MM.1S (cell line): ENCODE data around the gene GJB6.

Experiments
- DNase-seq: peaks from one replicate; pipeline ENCODE4 v3.0.0-alpha.2; 2015
- H2AFZ ChIP-seq: fragments of 300-600 bp; sonication (generic); 2 replicates; pipeline ENCODE4 v1.6.0; 2016; ENCODE audit warnings: antibody characterized with exemption, low read length
- H3F3A ChIP-seq: fragments of 300-600 bp; sonication (generic); 2 replicates; pipeline ENCODE4 v1.6.1; 2016; ENCODE audit warnings: mild to moderate bottlenecking, antibody characterized with exemption, low read length, moderate library complexity, mixed read lengths; ENCODE audit not compliant: insufficient read depth
- H3K27ac ChIP-seq: fragments of 300-600 bp; sonication (generic); 2 replicates; pipeline ENCODE4 v1.5.1; 2016; ENCODE audit warnings: mild to moderate bottlenecking, low read length
- H3K27me3 ChIP-seq: fragments of 300-600 bp; sonication (generic); replicated peaks from 2 replicates; pipeline ENCODE4 v1.6.0; 2016; ENCODE audit warnings: low read length; ENCODE audit not compliant: insufficient read depth
- H3K36me3 ChIP-seq: fragments of 300-600 bp; sonication (generic); replicated peaks from 2 replicates; pipeline ENCODE4 v1.6.1; 2016; ENCODE audit warnings: mild to moderate bottlenecking, low read length, mixed read lengths; ENCODE audit not compliant: insufficient read depth
- H3K4me1 ChIP-seq: fragments of 300-600 bp; sonication (generic); 2 replicates; pipeline ENCODE4 v1.6.1; 2016; ENCODE audit warnings: low read length, mixed read lengths
- H3K4me2 ChIP-seq: fragments of 300-600 bp; sonication (generic); 2 replicates; pipeline ENCODE4 v1.6.0; 2016; ENCODE audit warnings: low read depth, low read length
- H3K4me3 ChIP-seq: fragments of 300-600 bp; sonication (generic); 2 replicates; pipeline ENCODE4 v1.5.1; 2016; ENCODE audit warnings: low read length, mixed read lengths
- H3K79me2 ChIP-seq: fragments of 300-600 bp; sonication (generic); 2 replicates; pipeline ENCODE4 v1.6.1; 2016; ENCODE audit warnings: mixed run types, low read length, mixed read lengths
- H3K9ac ChIP-seq: fragments of 300-600 bp; sonication (generic); 2 replicates; pipeline ENCODE4 v1.6.1; 2016; ENCODE audit warnings: low read length, mixed read lengths
- H3K9me2 ChIP-seq: fragments of 300-600 bp; sonication (generic); replicated peaks from 2 replicates; pipeline ENCODE4 v1.6.1; 2016; ENCODE audit warnings: mild to moderate bottlenecking, low read length, mixed read lengths; ENCODE audit not compliant: insufficient read depth
- H3K9me3 ChIP-seq: fragments of 300-600 bp; sonication (generic); replicated peaks from 2 replicates; pipeline ENCODE4 v1.6.1; 2016; ENCODE audit warnings: mild to moderate bottlenecking, low read length, mixed read lengths; ENCODE audit not compliant: insufficient read depth
- H4K20me1 ChIP-seq: fragments of 300-600 bp; sonication (generic); 2 replicates; pipeline ENCODE4 v1.6.1; 2016; ENCODE audit warnings: mild to moderate bottlenecking, low read length, moderate library complexity, mixed read lengths; ENCODE audit not compliant: insufficient read depth
- CTCF ChIP-seq: fragments of 300-600 bp; sonication (generic); IDR thresholded peaks from 2 replicates; pipeline ENCODE4 v1.5.1; 2016; ENCODE audit warnings: antibody characterized with exemption, low read length, mixed read lengths
- EZH2 ChIP-seq: fragments of 300-600 bp; sonication (generic); optimal IDR thresholded peaks from 2 replicates; pipeline ENCODE3; 2017; ENCODE audit warnings: low read depth, mild to moderate bottlenecking, antibody characterized with exemption, low read length, mixed read lengths
- EZH2phosphoT487 ChIP-seq: fragments of 300-600 bp; sonication (generic); IDR thresholded peaks from 2 replicates; pipeline ENCODE4 v1.6.1; 2018; ENCODE audit warnings: antibody characterized with exemption, low read length

Gene GJB6

GRCh38 chr13:20264271-20265018, 32.3 kb upstream of the GJB6 start:
- no peaks in the 10 kb centered on the region for H3K9me2 ChIP-seq
- H3K79me2 ChIP-seq: no peaks in the 10 kb centered on the region
- no peaks in the 10 kb centered on the region for H3K27me3 ChIP-seq
- no peak for DNase-seq
- H3K4me2 ChIP-seq: no peak overlapping the region
- no peak overlapping the region for H3K9ac ChIP-seq
- H3K9me3 ChIP-seq: no peaks in the 10 kb centered on the region
- no peak overlapping the region for H2AFZ ChIP-seq
- no peak overlapping the region for H3K4me3 ChIP-seq
- no peaks in the 10 kb centered on the region for H3F3A ChIP-seq
- no peaks in the 10 kb centered on the region for H3K36me3 ChIP-seq
- no peaks in the 10 kb centered on the region for H3K4me1 ChIP-seq
- no peak for TF ChIP-seq CTCF
- H4K20me1 ChIP-seq: no peaks in the 10 kb centered on the region
- no peak overlapping the region for H3K27ac ChIP-seq

- H2AFZ ChIP-seq: no peak overlapping the region
Measured at GRCh38 chr13:20263393-20264044, 31.4 kb upstream of the GJB6 start.

GRCh38 chr13:20258963-20259288, 26.8 kb upstream of the GJB6 start:
- H3K36me3 ChIP-seq: no peaks in the 10 kb centered on the region
- no peak overlapping the region for H2AFZ ChIP-seq
- H3K27ac ChIP-seq: no peak overlapping the region
- H3K9me2 ChIP-seq: no peaks in the 10 kb centered on the region
- no peaks in the 10 kb centered on the region for H3K9me3 ChIP-seq
- H3K4me3 ChIP-seq: no peak overlapping the region
- no peak overlapping the region for H3K9ac ChIP-seq
- DNase-seq: no peak
- no peaks in the 10 kb centered on the region for H4K20me1 ChIP-seq
- H3F3A ChIP-seq: no peaks in the 10 kb centered on the region
- no peaks in the 10 kb centered on the region for H3K79me2 ChIP-seq
- H3K27me3 ChIP-seq: no peaks in the 10 kb centered on the region
- H3K4me2 ChIP-seq: no peak overlapping the region
- TF ChIP-seq CTCF: no peak
- TF ChIP-seq EZH2phosphoT487: no peak
- no peak for TF ChIP-seq EZH2
- no peaks in the 10 kb centered on the region for H3K4me1 ChIP-seq

More at GRCh38 chr13:20263393-20264044, 31.4 kb upstream of the GJB6 start:
- Histone ChIP-seq H4K20me1 (no peaks in the 10 kb centered on the region), H3K9me2 (no peaks in the 10 kb centered on the region), H3K27me3 (no peaks in the 10 kb centered on the region), H3K9me3 (no peaks in the 10 kb centered on the region), H3K4me1 (no peaks in the 10 kb centered on the region), H3K9ac (no peak overlapping the region), H3K79me2 (no peaks in the 10 kb centered on the region), H3F3A (no peaks in the 10 kb centered on the region), H3K27ac (no peak overlapping the region), H3K36me3 (no peaks in the 10 kb centered on the region), H3K4me3 (no peak overlapping the region), H3K4me2 (no peak overlapping the region)
- TF ChIP-seq EZH2phosphoT487 (no peak), CTCF (no peak), EZH2 (no peak)
- DNase-seq: no peak
